ENCODE data around the gene APOB.

DNA sequence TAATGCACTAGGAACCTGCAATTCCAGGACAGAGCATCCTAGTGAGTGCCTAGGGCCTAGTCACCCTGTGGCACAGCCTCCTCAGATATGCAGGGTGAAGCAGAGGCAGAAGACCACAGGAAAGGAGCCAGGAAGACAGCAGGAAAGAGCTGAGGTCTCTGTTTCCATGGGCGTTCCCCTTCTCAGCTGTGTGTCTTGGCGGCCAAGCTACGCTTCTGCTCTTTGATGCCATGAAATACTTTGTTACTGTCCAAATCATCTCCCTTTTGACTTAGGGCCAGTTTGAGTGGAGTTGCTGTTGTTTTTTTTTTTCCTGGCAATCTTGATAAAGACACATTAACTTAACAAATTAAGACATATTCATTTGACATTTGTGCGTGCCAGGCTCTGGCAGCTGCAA lies 67.3 kb downstream of the APOB start:
- no peak for TF ChIP-seq HCFC1 (IDR thresholded peaks at IDR 0.05; ENCODE audit: low read depth, low read length)
- no peak for TF ChIP-seq TCF7L2 (IDR thresholded peaks at IDR 0.05; ENCODE audit: low read depth, low read length)
- no peak for TF ChIP-seq EP300 (IDR thresholded peaks at IDR 0.05; ENCODE audit: low read depth in 2 of 2, low read length in 2 of 2)
- TF ChIP-seq EP300 (CRISPR knock-in tag; IDR thresholded peaks at IDR 0.05; ENCODE audit: borderline replicate concordance), result no peak

Data from HepG2 (cell line).